ENCODE results near the gene ZDHHC14.
A peak's percentile ranks its signal among the peaks of the same experiment; 100 is the strongest.

Gene ZDHHC14

DNA sequence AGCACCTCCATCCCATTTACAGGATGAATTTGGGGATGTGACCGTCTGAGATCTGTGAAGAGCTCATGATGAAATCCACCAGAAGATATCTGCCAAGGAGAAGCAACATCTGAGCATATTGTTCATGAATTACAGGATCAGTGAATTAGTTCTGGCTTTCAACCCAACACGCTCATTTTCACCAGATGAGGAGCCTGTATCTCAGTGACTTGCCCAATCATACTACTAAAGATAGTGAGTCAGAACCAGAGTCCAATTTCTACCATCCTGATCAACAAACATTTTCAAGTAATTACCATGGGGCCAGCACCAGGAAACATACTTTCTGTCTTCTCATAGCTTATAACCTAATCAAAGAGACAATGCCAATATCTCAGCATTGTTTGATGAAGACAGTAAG, 116.6 kb downstream of the ZDHHC14 start:
- no peak for DNase-seq

DNA sequence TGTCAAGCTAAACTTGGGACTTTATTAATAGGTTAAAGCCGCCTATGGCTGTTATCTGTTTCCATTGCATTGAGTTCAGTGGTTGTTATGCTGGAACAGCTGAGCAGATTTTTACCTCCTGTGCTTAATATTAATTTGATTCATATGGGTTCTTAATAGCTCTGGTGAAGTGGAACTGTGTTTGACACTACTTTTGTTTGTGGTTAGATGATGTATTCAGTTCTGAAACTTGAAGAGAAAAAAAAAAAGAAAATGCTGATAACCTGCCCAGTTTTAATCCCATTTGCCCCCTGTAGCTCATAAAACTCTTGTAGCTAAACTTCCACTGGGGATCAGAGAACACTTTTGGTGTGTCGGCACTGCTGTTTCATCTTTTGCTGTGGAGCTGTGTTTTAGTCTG, 117.8 kb downstream of the ZDHHC14 start:
- no peak for DNase-seq

DNA sequence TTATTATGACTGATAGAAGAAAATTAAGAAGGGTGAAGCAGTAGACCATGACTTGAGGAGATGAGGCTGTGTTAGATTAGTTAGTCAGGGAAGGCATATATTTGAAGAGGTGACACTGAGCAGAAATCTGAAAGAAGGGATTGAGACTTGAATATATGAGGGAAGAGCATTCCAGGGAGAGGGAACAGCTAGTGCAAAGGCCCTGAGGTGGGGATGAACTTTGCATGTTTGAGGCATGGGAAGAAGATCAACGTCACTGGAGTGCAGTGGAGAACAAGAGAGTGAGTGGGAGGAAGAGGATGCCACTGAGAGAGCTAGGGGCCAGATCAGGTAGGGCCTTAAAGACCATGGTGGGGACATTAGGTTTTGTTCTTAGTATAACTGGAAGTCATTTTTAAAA, 119.0 kb downstream of the ZDHHC14 start:
- DNase-seq: no peak

DNA sequence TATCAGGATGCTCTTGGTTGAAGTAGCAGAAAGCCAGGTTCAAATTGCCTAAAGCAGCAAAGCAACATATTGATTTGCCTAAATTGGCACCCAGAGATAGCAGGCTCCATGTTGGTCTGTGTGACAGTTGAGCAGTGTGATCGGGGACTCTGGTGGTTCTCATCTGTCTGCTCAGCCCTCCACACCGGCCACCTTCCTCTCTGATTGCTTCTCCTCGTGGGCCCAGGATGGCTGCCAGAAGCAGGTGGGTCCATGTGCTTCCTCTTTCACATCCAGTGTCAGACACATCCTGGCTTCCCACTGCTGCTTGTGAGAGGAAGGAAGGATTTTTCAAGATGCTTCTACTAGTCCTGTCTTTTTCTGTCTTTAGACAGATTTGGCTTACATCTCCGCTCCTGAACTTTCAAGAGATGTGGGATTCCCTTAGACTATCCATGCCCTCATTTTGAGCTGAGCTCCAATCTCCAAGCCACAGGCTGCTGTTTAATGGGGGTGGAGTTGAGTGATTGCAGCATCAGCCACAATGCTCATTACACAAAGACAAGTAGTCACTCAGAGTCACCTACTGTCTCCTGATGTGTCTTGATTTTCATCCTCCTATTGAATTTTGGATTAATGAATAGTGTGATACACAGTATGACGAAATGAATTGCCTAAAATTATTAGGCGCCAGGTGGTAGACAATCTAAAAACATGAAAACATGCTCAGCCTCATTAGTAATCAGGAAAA, 122.2 kb downstream of the ZDHHC14 start:
- no peak for DNase-seq

DNA sequence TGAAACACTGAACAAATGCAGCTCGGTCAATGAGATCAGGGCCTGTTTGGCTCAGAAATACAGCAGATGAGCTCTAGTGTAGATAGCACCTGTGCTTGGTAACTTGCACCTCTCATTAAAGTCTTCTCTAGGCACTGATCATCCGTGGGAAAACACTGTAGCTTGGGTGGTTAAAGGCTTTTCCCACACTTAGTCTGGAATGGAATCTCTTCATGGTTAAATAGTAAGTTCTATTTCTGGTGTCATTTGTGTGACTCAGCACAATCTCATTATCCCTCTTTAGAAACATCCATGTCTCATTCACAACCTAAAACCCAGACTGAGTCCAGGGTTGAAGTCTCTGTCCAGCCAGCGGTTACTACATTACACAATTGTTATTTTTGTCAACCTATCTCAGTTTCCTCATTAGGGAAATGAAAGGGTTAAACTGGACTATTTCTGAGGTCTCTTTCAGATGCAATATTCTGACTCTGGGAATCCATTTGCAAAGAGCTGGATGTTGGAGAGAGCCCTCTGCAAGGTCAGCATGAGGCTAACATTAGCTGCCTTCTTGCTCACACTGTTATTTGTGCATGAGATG, 125.0 kb downstream of the ZDHHC14 start:
- DNase-seq: no peak

DNA sequence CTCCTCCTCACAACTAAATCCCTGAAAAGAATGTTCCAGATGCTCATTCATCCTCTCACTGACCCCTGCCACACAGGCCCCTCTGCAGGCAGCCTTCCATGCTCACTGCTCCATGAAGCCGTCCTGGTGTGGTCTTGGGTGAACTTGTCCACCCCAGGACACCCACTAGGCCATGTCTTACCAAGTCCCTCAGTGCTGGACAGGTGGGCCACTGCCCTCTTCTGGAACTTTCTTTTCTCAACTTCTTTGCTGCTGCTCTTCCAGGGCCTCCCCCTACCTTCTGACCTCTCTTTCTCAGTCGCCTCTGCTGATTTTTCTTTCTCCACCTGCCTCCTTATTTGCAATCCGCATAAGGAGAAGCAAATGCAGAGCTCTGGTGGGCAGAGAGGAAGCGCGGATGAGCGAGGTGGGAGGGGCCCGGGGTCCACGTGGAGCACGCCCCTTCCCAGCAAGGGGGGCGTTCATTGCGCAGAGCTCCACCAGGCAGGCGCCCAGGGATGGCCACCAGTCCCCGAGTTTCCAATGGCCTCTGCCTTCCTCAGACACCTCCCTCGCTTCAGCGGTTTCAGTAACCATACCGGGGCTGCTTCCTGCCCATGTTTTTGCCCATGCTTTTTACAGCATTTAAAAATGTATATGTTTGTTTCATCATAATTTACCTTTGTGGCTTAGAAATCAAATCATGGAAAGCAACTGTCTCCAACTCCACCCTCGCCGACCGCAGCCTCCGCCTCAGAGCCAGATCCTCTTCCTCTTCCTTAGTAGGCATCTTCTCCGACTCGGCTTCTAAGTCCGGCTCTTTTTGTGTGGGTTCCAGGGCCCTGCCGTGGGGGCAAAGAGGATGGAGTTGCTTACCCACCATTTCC, 129.6 kb downstream of the ZDHHC14 start:
- no peak for DNase-seq

DNA sequence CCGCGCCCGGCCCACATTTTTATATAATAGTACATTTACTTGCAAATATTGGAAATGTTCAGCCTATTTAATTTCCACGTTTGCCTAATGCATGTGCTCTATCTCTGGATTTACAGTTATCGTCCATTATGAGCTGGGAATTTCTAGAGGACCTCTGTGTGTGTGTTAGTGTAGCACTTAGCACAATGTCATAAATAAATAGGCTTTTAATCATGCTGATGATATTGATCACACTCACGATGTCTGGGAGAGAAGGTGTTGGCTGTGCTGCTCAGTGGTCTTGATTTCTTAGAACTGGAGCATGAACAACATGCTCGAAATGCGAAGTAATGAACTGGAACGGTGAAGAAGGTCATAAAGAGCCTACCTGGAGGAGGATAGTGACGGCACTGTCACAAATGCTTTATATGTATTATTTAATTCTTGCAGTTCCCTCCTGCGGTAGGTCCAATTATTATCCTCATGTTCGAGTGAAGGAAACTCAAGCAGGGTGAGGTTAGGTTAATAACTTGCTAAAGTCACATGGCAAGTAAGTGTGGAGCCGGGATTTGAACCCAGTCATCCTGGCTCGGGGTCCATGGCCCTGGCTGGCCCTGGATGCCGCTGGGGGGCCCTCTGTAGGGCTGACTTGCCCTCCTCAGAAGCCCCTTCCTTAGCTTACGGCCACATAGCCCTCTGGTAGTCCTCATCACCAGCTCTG, 130.8 kb downstream of the ZDHHC14 start:
- DNase-seq: no peak

DNA sequence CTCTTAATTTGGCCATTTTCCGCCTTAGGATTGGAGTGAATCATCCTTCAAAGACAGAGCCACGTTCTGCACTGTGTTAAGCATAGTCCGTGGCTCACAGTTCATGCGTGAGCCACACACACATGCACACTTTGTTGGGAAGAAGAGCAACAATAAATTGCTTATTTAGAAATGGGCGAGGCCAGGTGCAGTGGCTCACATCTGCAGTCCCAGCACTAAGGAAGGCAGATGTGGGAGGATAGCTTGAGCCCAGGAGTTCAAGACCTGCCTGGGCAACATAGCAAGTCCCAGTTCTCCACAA, 131.3 kb downstream of the ZDHHC14 start:
- no peak for DNase-seq

DNA sequence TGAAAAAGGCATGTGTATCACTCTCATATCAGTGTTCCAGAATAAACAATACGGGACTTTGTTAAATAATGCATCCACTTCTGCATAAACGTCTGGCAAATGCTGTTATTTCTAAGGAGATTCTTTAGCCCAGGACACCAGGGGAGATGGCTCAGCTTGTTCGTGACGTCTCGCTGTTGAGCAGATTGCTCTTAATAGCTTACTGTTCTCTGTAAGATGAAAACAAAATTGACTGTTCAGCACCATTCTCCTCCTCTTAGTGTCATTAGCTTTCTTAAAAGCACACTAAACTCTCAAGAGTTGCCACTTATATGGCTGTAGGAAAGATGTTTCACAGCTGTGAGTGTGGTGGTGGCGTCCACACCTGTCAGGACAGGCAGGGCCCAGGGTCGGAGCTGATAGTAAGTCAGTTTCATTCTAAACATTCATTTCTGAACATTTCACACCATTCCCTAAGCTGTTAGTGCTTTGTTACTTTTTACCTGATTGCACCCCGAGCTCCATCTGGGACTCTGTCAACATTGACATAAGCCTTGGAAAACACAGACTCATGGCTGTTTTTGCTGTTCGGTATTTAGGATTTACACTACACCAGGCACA, 132.1 kb downstream of the ZDHHC14 start:
- peak; percentile 76 for DNase-seq

DNA sequence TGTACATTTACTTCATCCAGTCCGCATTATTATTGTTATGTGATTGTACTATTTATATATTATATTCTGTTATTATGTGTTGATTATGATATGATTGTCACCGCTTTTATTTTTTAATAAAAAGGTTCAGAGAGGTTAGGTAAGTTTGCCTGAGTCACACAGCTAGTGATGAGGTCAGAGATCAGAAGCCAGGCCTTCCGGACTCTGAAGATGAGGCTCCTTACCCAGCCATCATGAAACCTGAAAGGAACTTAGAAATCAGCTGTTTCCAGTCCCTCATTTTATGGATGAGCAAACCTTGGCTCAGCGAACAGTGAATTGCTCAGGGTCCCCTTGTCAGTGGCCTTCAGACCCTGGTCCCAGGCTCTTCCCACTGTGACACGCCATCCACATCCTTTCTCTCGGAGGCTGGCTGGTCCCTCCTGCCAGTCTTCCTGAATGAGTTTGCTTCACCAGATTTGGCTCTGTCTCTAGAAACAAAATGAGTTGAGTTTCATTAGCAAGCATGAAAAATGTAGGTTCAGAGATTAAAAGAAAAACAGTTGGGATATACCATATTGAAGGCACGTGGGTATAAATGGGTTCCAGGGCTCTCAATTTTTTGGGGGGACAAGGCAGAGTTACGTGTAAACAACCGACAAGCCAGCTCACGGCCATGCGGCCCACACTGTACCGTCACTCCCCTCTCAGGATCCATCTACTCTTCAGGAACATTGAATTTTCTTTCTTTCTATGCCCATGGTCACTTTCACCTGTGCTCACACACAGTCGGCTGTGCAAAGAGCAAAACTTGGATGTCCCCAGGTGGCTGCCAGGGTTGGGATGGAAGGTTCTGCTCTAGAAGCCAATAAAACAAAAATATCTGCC, 132.9 kb downstream of the ZDHHC14 start:
- DNase-seq: no peak

DNA sequence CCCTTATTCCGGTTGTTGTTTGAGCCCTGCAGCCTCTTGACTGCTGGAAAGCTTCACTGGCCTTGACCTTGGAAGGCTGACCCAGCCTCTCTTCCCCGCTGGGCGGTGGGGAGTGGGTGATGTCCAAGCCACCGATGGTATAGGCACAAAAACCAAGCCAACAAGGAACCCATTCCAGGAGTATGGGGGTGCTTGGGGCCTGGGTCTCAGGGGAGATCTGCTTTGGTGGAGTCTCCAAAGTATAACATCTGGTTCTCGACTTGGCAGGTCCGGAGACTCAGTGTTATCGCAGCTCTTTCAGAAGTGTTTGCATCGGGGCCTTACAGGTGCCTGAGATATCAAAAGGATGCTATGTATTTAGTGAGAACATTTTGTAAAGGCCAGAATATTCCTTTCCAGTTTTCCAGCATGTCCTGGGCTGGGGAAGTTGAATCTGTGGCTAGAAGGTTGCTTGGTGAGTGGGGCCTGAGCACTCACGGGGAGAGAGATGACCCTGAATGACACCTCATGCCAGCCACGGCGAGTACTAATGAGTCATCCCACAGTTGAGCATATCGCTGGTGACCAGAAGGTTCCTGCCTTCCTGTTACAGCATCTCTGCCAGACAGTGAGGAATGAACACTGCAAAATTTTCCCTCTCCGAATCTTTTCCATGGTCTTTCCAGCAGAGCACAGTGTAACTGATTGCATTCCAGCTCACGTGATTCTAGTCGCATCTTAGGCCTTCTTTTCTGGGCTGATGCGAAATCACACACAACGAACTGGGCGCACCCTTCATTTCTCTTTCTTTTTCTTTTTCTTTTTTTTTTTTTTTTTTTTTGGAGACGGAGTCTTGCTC, 133.9 kb downstream of the ZDHHC14 start:
- no peak for DNase-seq

DNA sequence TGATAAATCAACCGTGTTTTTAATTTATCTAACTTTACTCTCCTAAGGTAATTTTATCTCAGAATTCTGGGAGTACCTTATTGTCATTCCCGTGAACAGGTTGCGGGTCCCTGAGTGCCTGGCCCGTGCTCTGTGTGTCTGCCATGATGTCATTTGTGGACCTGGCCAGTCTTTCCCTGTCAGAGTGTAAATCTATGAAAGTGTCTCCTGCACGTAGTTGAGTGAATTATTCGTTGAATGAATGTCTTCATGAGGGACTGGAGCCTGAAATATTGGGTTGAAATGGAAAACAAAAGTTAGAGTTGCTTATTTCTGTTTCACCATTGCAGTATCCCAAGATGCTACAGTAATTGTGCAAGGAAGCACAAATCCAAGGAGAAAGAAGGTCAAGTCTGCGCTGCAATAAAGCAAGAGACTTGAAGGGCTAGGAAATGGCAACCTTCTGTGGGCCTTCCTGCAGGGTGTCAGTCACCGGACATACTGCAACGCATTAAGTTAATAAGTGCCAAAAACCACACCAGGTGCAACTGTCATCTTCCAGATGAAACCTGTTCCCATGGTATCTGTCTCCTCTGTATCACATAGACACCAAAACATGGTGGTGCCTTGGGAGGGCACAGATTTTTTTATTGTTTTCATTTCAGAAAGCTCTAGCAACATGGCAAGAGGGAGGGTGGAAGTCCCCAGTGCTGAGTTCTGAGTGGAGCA, 135.5 kb downstream of the ZDHHC14 start:
- DNase-seq: no peak

DNA sequence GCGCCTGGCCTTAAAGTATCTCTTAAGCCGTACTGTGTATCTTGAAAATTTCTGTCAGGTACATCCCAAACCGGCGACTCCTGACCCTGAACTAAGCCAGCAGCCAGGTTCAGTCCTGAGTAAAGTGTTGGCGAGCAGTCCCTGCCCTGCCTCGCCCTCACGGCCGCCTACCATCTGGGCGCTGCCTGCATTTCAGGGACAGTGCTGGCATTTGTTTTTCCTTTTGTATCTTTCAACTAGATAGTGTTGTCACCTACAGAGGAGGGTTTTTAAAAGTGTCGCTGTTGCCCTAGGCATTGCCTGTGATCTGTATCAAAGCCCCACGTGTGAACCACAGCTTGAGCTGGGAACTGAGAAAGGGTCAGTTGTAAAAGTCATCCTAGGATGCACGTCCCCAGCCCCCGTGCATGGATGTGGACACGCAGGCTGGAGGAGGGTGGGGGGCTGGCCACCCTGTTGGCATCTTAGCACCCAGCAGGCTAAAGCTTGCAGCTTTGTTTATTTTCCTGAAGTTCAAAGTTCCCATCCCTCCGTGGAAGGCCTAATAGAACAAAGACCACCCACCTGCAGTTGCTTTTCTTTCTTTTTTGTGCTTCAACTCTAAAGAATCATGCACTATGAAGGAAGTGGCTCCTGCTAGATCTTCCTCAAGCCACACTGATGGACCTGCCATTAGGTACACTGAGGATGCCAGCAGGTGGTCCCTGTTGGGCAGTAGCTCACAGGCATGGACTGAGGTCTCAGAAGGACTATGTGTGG, 136.8 kb downstream of the ZDHHC14 start:
- no peak for DNase-seq

DNA sequence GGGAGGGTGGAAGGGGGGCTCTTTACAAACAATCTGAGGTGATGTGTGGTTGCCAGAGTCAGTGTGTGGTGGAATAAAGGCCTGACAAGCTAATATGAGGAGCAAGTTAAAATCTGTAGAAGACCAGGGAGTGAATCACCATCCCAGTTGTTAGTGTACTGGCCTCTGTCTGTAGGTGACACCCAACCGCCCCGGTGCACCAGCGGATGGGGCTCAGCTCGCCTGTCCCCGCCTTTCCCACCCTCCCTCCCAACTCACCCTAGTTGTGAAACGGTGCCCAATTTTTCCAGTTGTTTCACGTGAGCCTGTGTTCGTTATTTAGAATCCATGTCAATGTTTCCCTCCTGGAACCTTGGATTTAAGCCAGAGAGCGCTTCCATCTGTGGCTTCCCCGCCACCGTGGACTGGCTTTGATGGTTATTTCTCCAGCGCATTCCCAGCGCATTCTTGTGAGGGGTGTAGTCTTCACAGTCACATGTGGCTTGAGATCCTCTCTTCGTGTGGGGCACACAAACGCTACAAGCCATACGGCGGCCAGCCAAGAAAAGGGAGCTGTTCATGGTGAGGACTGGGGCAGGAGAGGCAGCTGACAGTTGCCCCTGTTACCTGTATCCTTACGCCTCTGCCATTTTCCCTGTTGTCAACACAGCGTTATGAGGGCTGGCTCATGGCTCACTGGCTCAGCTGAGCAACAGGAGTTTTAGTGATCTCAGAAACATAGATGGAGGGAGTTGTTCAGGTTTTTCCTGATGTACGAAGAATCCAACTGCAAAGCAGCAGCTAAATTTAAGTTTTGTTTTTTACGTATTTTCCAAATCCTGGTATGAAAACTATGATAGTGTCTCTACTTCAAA, 137.6 kb downstream of the ZDHHC14 start:
- peak; percentile 63 for DNase-seq

DNA sequence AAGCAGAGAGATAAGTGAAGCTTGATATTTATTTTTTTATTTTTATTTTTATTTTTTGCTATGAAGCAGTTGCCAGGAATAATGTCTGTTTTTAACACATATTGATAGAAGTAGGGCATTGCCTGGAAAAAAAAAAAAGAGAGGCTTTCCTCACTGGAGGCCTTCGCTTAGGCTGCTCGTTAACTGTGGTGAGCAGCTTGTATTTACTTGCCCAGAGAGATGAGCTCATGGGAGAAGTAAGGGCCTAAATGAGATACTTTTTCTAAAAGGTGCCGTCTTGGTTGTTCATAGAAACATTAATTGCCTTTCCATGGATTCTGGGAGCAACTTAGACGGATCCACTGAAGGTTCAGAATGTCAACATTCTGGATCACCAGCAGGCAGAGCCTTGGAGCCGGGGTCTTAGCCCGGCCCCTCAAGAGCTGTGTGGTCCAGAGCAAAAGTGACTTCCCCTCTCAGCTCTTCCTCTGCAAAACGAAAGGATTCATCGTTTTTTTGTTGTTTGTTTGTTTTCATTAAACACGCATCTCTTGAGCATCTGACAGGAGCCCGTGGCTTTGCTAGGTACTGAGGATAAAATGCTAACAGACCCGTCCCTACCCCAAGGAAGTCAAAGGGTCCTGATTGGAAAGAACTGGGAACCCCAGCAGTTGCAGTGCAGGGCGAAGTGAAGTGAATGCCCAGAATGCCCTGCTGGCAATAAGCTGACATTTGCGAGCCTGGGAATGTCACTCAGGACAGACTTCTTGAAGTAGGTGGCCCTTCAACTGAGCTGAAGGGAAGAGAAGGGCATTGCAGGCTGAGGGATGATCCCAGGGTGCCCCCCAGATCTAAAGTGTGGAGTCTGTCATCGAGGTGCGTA, 138.5 kb downstream of the ZDHHC14 start:
- peak; percentile 70 for DNase-seq

DNA sequence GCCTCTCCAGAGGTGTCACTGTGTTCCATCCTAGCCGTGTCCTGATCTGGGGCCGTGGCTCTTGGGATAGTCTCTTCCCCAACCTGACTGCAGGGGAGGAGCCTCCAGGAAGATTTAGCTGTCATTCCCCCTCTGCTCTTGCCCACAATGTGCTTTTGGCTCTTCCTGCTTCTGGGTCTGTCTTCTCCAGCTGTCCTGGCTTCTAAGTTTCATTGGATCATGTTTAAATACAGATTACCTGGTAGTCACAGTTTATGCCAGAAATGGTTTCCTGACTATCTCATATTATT, 139.1 kb downstream of the ZDHHC14 start:
- DNase-seq: no peak

DNA sequence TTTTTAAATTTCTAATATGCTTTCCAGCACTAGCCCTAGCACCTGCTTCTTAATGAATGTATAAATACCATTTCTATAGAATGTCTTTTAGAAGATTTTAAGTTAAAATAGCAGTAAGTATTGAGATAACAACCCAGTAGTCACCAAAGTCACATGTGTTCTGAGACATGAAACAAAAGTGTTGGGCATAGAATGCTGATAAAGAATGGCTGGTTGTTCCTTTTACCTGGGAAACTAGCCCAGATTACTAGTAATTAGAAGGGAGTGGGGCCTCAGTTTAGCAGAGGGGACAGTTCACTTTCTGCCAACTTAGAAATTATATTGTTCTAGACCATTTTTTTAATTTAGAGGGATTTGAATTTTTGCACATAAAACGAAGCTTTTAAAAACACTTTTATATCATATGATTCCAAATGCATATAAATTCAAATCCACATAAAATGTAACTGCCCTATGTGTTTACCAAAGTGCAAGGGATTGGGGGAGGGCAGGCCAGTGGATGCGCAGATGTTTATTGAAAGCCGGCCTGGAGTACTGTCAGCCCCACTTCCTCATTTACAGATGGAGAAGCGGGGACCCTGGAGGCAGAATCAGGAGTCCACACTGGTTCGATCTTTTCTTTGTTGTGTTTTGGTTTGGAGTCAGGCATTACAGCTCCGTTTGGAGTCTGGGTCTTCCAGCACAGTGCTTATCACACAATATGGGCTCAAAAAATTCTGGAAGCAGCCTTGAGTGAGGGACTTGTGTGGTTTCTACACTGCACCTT, 139.8 kb downstream of the ZDHHC14 start:
- DNase-seq: no peak
